Activated CD8-positive, alpha-beta memory T cell treated with anti-CD3 and anti-CD28 coated beads, Interleukin-2, amount 10 ng/mL, durations not matched to agents 7 days and 5 days (primary cell): ENCODE measurements around the gene HOMEZ. TPM values are rescaled to one million over a fixed set of nuclear protein-coding genes. Genes with fewer than 3 reads are reported as not detected.
"Not testable (repeated sequence)": the region's sequence is repeated elsewhere in the genome, so short reads cannot be mapped to it uniquely, and the experiment has no call there.

Experiments used
- ATAC-seq: fragments of 150-1000 bp; cut with Tn5 transposase; one replicate; pipeline ENCODE4 v1.10.0; 2021; ENCODE audit warnings: moderate library complexity
- CTCF ChIA-PET: fragments of 350-600 bp; sonication (Branson Sonifier 250); formaldehyde crosslinking; loops from one replicate; lab custom pipeline; 2021; ENCODE audit warnings: antibody characterized with exemption; lab: Charles Lee
- DNase-seq: peaks from one replicate; pipeline ENCODE4 v3.0.0-alpha.2; 2020
- H3K27ac Mint-ChIP-seq: one replicate; pipeline ENCODE4 v1.8.0; 2021; ENCODE audit warnings: mild to moderate bottlenecking, mixed read lengths
- H3K27me3 Mint-ChIP-seq: one replicate; pipeline ENCODE4 v1.8.0; 2021; ENCODE audit warnings: mixed read lengths
- H3K36me3 Mint-ChIP-seq: one replicate; pipeline ENCODE4 v1.8.0; 2021; ENCODE audit warnings: mild to moderate bottlenecking, mixed read lengths
- H3K4me1 Mint-ChIP-seq: one replicate; pipeline ENCODE4 v1.8.0; 2021; ENCODE audit warnings: mixed read lengths
- H3K4me3 Mint-ChIP-seq: one replicate; pipeline ENCODE4 v1.8.0; 2021; ENCODE audit warnings: mild to moderate bottlenecking, moderate library complexity, mixed read lengths
- H3K9me3 Mint-ChIP-seq: one replicate; pipeline ENCODE4 v1.8.0; 2022; ENCODE audit warnings: low read depth, mixed read lengths
- total RNA-seq, 2 experiments: library from RNA; stranded (reverse); gene quantifications; one replicate each; pipeline ENCODE4 v1.2.3, GENCODE V29; 2021

The HOMEZ gene
- total RNA-seq, 2 experiments from 2014 or later = 11.4 to 12.4 TPM

DNA sequence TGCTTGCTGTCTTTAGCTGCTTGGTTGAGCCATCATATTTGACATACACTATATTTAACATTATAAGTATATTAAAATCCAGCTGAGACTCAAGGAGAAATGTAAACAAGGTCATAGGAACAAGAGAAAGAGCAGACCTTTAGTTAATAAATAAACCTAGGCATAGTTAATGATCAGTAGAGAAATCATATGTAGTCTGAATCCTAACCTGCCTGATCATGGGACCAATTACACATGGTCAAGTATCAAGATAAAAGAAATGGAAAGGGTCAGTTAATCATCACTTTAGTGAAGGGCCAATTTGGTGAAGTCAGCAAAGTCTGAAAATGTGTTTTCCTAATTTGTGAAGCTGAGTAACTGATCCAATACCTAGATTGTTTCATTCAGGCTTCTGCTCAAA, 40.6 kb downstream of the HOMEZ start:
- Mint-ChIP-seq H3K27me3 (peaks cover 14% of the 10 kb centered on the region), H3K27ac (no peak overlapping the region), H3K36me3 (no peaks in the 10 kb centered on the region), H3K9me3 (no peaks in the 10 kb centered on the region), H3K4me1 (no peaks in the 10 kb centered on the region), H3K4me3 (no peak overlapping the region)
- CTCF ChIA-PET = no interaction called here
- ATAC-seq (no peak), DNase-seq (no peak)

- H3K27me3 Mint-ChIP-seq = peaks cover 12% of the 10 kb centered on the region
- H3K9me3 Mint-ChIP-seq = no peaks in the 10 kb centered on the region
- peaks cover 1% of the 10 kb centered on the region for H3K4me1 Mint-ChIP-seq
- CTCF ChIA-PET = interaction anchor here (0.6 to 1.8 kb wide), 3 partner anchors 30 to 194 kb away, joined by 3 to 5 read pairs (median 3); no protein-coding TSS in a partner anchor
- ATAC-seq = no peak
- H3K36me3 Mint-ChIP-seq = no peaks in the 10 kb centered on the region
- H3K4me3 Mint-ChIP-seq = no peak overlapping the region
- DNase-seq = no peak
- no peak overlapping the region for H3K27ac Mint-ChIP-seq
These were observed 42.9 kb downstream of the HOMEZ start for GRCh38 chr14:23243066-23243465.

- Mint-ChIP-seq H3K36me3 (no peaks in the 10 kb centered on the region), H3K27me3 (peaks cover 16% of the 10 kb centered on the region), H3K27ac (no peak overlapping the region), H3K9me3 (no peaks in the 10 kb centered on the region), H3K4me1 (peaks cover 7% of the 10 kb centered on the region), H3K4me3 (no peak overlapping the region)
- DNase-seq = no peak
- CTCF ChIA-PET = interaction anchor here (0.9 to 1.8 kb wide), 2 partner anchors 86 to 121 kb away, joined by 3 to 5 read pairs; no protein-coding TSS in a partner anchor
- ATAC-seq = no peak
These were observed 43.9 kb downstream of the HOMEZ start for GRCh38 chr14:23242076-23242475.

GRCh38 chr14:23241061-23241715, 44.7 kb downstream of the HOMEZ start:
- H3K27me3 Mint-ChIP-seq = peaks cover 16% of the 10 kb centered on the region
- CTCF ChIA-PET = interaction anchor here (0.9 kb wide), 1 partner anchor 87 kb away, joined by 3 read pairs; no protein-coding TSS in a partner anchor
- H3K27ac Mint-ChIP-seq, H3K36me3 Mint-ChIP-seq, H3K9me3 Mint-ChIP-seq, DNase-seq, ATAC-seq, H3K4me1 Mint-ChIP-seq, H3K4me3 Mint-ChIP-seq: not testable (repeated sequence)

GRCh38 chr14:23240661-23241060, 45.3 kb downstream of the HOMEZ start:
- H3K36me3 Mint-ChIP-seq = no peaks in the 10 kb centered on the region
- CTCF ChIA-PET = no interaction called here
- DNase-seq (no peak), ATAC-seq (no peak)
- H3K4me3 Mint-ChIP-seq = no peak overlapping the region
- H3K4me1 Mint-ChIP-seq = peaks cover 7% of the 10 kb centered on the region
- no peaks in the 10 kb centered on the region for H3K9me3 Mint-ChIP-seq
- H3K27ac Mint-ChIP-seq = no peak overlapping the region
- peaks cover 19% of the 10 kb centered on the region for H3K27me3 Mint-ChIP-seq

DNA sequence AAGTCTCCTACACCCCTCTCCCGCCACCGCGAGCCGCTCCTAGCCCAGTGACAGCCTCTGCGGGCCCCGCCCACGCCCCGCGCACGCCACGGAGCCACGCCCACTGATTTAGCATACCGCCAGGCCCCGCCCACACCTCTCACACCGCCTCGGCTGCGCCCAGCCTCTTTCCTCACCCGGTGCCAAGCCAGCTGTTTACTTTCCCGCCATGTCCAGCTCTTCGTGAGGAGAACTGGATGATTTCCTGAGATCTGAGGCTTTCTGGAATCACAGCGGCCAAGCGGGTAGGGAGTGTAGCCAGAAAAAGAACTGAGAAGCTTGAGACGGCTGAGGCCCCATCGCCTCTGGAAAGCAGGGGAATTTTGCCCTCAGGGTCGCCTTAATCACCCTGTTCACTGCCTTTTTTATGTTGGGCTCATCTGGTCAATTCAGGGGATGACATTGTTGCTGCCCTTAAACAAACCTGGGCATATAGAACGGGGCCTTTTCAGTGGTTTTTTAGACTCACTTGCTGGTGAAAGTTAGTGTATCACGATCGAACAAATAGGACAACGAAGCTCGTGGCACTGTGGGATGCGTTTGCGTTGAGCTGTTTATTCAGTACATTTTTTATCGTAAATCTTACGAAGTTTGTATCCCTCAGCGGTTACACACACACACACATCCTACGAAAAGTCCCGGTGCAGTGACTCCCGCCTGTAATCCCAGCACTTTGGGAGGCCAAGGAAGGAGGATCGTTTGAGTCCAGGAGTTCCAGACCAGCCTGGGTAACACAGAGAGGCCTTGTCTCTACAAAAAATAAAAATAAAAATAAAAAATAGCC, 47.9 kb downstream of the HOMEZ start, which contains the start of gene RNF212B:
Gene RNF212B, plus strand, starts transcription at position 165 of the 823 bp plus-strand sequence. CDS start 2,410 bp downstream, outside the sequence.
- CTCF ChIA-PET = interaction anchor here (1.3 kb wide), 1 partner anchor 244 kb away, joined by 3 read pairs; no protein-coding TSS in a partner anchor
- no peaks in the 10 kb centered on the region for H3K9me3 Mint-ChIP-seq
- H3K27me3 Mint-ChIP-seq = peaks cover 21% of the 10 kb centered on the region
- ATAC-seq (peak; percentile 100), DNase-seq (peak; percentile 84)
- no peaks in the 10 kb centered on the region for H3K36me3 Mint-ChIP-seq
- peaks cover 7% of the 10 kb centered on the region for H3K4me1 Mint-ChIP-seq
- H3K27ac Mint-ChIP-seq = no peak within 1 kb of the TSS
- H3K4me3 Mint-ChIP-seq = no peak within 1 kb of the TSS

GRCh38 chr14:23232241-23232808, 53.6 kb downstream of the HOMEZ start:
- H3K27ac Mint-ChIP-seq, H3K4me1 Mint-ChIP-seq, H3K36me3 Mint-ChIP-seq, ATAC-seq, H3K9me3 Mint-ChIP-seq, DNase-seq, CTCF ChIA-PET, H3K4me3 Mint-ChIP-seq: not testable (repeated sequence)
- H3K27me3 Mint-ChIP-seq = peaks cover 14% of the 10 kb centered on the region

DNA sequence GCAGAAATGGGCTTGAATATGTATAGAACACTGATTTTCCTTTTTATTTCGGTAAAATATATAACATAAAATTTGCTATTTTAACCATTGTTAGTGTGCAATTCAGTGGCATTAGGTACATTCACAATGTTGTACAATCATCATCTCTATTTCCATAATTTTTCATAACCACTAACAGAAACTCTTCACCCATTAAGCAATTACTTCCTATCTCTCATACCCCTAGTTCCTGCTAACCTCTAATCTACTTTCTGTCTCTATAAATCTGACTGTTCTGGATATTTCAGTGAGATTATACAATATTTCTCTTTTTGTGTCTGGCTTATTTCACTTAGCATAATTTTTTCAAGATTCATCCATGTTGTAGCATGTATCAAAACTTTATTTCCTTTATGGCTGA, 57.1 kb downstream of the HOMEZ start:
- no peaks in the 10 kb centered on the region for H3K36me3 Mint-ChIP-seq
- CTCF ChIA-PET = no interaction called here

GRCh38 chr14:23227566-23227965, 58.4 kb downstream of the HOMEZ start:
- H3K9me3 Mint-ChIP-seq = no peaks in the 10 kb centered on the region
- no peak for ATAC-seq
- H3K4me1 Mint-ChIP-seq = no peaks in the 10 kb centered on the region
- H3K36me3 Mint-ChIP-seq = no peaks in the 10 kb centered on the region
- peaks cover 32% of the 10 kb centered on the region for H3K27me3 Mint-ChIP-seq
- no peak for DNase-seq
- H3K27ac Mint-ChIP-seq = no peak overlapping the region
- H3K4me3 Mint-ChIP-seq = no peak overlapping the region
- CTCF ChIA-PET = interaction anchor here (0.6 to 0.8 kb wide), 2 partner anchors 128 to 135 kb away, joined by 3 read pairs; no protein-coding TSS in a partner anchor

More for the DNA sequence above, 57.1 kb downstream of the HOMEZ start:
- Mint-ChIP-seq H3K27me3 (peaks cover 24% of the 10 kb centered on the region), H3K4me1 (no peaks in the 10 kb centered on the region), H3K9me3 (no peaks in the 10 kb centered on the region), H3K27ac (no peak overlapping the region), H3K4me3 (no peak overlapping the region)
- DNase-seq (no peak), ATAC-seq (no peak)

GRCh38 chr14:23224958-23225357, 61.0 kb downstream of the HOMEZ start:
- H3K27ac Mint-ChIP-seq, H3K4me1 Mint-ChIP-seq, H3K9me3 Mint-ChIP-seq, H3K4me3 Mint-ChIP-seq, H3K36me3 Mint-ChIP-seq, DNase-seq, CTCF ChIA-PET, ATAC-seq: not testable (repeated sequence)
- peaks cover 51% of the 10 kb centered on the region for H3K27me3 Mint-ChIP-seq

Other genes starting within 250 kb of the HOMEZ start
- gene PSMB11, start 243.9 kb downstream of the HOMEZ start, total RNA-seq = not detected
- 1 to 10 TPM; 2.4 to 2.5 TPM for gene CDH24, start 228.6 kb downstream of the HOMEZ start, total RNA-seq
- gene ACIN1, start 191.0 kb downstream of the HOMEZ start, total RNA-seq = 100 to 1,000 TPM; 172 to 204 TPM
- 10 to 100 TPM; 44.6 to 53.2 TPM for gene C14orf119, start 190.6 kb downstream of the HOMEZ start, total RNA-seq
- gene CIROP, start 181.1 kb downstream of the HOMEZ start, total RNA-seq = not detected
- gene CEBPE, start 166.9 kb downstream of the HOMEZ start, total RNA-seq = under 1 TPM in 1 of 2 experiments, not detected in 1; 0.79 TPM
- under 1 TPM; 0.54 to 0.91 TPM for gene SLC7A8, start 102.5 kb downstream of the HOMEZ start, total RNA-seq
- not detected for gene RNF212B, start 48.2 kb downstream of the HOMEZ start, total RNA-seq
- gene PPP1R3E, start 16.7 kb upstream of the HOMEZ start, total RNA-seq = 10 to 100 TPM; 22.0 to 27.4 TPM
- 1 to 10 TPM; 3.1 to 3.7 TPM for gene BCL2L2, start 20.7 kb upstream of the HOMEZ start, total RNA-seq
- 100 to 1,000 TPM; 225 to 269 TPM for gene PABPN1, start 35.3 kb upstream of the HOMEZ start, total RNA-seq
- gene SLC22A17, start 66.8 kb upstream of the HOMEZ start, total RNA-seq = 1 to 10 TPM; 1.7 to 2.8 TPM
- not detected for gene EFS, start 79.0 kb upstream of the HOMEZ start, total RNA-seq
- not detected for gene IL25, start 86.7 kb upstream of the HOMEZ start, total RNA-seq
- gene CMTM5, start 90.9 kb upstream of the HOMEZ start, total RNA-seq = not detected
- gene MYH6, start 122.1 kb upstream of the HOMEZ start, total RNA-seq = 1 to 10 TPM in 1 of 2 experiments, under 1 TPM in 1; 0.23 to 1.0 TPM
- gene MYH7, start 149.5 kb upstream of the HOMEZ start, total RNA-seq = under 1 TPM; 0.09 to 0.16 TPM
- gene NGDN, start 183.6 kb upstream of the HOMEZ start, total RNA-seq = 10 to 100 TPM; 42.7 to 53.0 TPM